ENCODE measurements around the gene SLFN11.
"Not testable (repeated sequence)": the region's sequence is repeated elsewhere in the genome, so short reads cannot be mapped to it uniquely, and the experiment has no call there.

SLFN11 gene

DNA sequence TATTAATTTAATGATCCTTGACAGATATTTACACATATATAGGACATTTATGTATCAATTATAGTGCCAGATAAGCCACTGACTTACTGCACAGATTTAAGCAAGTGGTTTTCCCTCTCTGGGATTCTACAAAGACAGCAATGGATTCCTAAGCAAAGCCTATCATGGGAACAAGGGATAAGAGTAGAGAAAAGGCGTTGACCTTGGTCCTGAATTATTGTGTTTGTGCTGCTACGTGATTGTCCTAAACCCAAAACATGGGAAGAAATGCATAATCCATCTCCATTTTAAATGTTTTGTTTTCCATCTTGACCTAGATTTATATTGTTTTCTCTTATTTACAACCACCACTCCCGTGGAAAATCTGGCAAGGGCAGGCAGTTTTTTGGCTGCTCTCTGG lies 14.0 kb downstream of the SLFN11 start:
- DNase-seq (ENCODE audit: low read depth) = no peak

DNA sequence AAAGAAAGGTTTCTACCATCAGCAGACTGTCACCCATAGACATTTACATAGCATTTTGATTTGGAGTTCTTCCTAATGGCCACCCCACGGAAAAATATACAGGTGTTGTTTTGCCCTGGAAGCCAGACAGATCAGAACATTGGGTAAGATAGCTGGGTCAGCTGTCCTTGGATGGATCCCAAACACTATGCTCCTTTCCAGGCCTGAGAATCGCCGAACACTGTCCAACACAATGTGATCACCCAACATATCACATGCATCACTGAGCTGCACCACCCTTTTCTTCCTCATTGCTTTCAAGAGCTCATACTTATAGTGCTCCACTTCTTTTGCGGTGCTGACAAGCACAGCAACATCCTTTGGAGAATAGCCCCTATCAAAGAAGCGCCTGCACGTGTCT lies 21.1 kb downstream of the SLFN11 start:
- no peak for DNase-seq (ENCODE audit: low read depth)

DNA sequence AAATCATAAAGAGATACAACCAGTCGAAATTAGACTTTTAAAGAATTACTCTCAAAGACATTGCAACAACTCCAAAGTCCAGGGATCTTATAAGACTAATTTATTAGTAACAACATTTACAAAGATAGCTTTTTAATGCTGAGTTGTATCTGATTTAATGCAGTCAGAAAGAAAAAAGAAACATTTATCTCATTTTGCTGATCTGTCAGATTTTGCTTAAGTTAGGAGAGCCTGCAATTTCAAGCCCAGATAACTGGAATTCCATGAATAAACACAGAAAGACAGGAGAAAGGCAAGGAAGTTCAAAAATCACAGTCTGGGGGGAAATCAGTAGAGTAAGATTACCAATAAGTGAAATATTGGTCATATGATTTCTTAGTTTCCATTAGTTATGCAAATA lies 22.9 kb downstream of the SLFN11 start:
- no peak for DNase-seq (ENCODE audit: low read depth)

DNA sequence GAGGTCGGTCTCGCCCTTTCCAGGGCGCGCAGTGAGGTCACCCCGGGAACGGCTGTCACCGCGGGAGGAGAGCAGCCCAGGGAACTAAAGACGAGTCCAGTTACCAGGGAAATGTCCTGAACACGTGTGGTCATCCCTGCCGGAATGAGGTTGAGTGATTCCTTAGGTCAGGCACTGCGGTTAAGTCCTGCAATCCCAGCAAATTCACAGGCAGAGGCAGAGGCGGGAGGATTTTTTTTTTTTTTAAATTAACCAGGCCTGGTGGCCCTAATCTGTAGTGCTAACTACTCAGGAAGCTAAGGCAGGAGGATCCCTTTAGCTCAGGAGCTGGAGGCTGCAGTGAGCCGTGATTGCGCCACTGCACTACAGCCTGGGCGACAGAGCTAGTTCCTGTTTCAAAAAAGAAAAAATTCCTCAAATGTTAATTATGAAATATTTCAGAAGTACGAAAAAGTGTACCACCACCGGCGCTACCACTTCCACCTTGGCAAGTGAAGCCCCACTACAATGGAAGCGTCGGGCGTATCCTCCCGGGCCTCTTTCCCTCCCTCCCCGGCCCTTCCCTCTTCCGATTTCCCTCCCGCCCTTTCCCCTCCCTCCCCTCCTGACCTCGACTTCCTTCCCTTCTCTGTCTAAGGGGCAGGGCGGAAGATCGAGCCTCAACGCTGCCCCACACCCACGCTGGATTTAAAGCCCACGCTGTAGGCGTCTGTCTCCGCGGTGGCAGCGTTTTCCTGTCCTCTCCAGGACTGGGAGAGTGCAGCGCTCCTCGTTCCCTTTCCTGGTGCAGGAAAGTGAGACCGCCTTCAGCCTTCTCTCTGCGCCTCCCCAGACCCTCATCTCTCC lies 27.3 kb downstream of the SLFN11 start:
- no peak for DNase-seq (ENCODE audit: low read depth)

DNA sequence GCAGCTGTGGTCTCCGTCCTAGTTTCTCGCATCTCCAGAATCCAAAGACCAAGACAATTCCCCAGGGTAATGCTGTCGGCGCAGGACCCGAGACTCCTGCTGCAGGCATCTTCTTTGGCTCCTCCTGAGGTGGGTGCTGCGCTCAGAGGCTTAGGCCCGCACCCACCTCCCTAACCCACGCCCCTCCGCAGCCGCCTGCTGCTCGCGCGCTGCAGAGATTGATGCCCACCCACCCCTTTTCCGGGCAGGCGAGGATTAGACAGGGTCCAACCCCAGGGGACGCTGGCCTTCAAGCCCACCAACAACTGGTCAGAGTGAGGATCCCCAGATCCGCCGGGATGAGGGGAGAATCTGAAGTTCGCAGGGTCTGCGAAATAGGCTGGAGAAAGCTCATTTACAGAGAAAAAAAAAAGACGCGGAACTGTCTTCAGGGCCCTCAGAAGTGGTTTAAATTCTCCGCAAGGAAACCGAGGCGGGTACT lies 27.9 kb downstream of the SLFN11 start:
- DNase-seq (ENCODE audit: low read depth) = no peak

DNA sequence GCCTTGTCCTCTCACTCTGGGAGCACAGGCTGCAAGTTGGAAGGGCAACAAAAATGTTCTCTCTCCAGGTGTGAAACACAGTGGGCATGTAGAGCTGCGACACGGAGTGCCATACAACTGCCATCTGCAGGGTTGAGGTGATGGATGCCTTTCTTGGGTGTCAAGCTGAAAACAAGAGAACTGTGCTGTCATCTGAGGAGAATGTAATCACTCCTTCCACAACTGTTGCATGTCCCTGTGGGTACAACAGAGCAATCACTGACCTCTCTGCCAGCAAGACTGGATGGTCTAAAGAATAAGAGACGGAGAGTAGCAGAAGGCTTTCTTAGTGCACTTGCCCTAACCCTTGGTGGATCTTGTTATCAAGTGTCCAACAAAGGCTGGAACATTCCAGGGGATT lies 29.2 kb downstream of the SLFN11 start:
- DNase-seq (ENCODE audit: low read depth) = no peak

DNA sequence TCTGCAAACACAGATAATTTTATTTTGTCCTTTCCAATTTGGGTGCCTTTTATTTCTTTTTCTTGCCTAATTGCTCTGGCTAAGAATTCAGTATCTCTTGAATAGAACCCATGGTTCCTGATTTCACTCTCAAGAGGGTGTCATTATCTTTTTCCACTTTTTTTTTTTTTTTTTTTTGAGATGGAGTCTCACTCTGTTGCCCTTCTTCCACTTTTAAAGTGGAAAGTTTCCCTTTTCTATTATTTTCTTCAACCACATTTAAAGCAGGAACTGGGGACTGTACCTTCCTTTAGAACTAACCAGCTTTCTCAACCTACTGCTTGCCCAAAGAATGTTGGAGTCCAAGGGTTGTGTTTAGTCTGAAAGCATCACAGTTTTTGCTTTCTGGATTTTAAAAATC lies 31.1 kb downstream of the SLFN11 start:
- no peak for DNase-seq (ENCODE audit: low read depth)

DNA sequence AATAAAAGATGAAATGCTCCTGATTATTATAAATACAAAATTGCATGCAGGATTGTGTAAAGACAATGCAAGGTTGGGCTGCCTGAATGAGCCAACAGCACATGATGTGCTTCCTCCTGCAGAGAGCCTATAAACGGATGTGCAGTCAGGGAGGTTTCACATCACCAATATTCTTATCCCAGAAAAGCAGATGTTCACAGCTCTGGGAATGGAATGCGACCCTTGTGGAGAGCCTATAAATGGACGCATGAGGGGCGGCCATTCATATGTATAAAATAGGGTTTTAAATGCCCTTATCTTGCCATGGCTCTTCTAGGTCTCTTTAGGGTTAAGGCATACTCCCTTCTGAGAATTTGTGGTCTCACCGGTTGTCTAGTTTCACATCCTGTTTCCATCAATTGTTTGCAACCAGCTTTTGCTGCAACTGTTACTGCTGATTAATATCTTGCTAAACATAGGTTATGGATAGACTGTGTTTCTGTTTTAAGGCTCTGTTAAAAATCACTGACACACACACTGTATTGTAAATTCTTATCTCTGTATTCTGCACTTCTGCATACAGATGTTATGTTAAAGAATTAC lies 31.9 kb downstream of the SLFN11 start:
- no peak for DNase-seq (ENCODE audit: low read depth)

DNA sequence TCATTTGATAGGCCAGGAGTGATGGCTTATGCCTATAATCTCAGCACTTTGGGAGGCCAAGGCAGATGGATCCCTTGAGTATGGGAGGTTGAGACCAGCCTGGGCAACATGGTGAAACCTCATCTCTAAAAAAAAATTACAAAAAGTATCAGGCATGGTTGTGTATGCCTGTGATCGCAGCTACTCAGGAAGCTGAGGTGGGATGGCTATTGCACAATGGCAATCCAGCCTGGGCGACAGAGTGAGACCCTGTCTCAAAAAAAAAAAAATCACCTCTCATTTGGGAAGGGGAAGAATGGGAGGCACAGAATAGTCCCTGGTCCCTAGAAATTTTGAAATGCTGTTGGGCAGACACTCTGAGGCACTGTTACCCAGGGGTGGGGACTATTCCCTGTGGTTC lies 35.2 kb downstream of the SLFN11 start:
- no peak for DNase-seq (ENCODE audit: low read depth)

DNA sequence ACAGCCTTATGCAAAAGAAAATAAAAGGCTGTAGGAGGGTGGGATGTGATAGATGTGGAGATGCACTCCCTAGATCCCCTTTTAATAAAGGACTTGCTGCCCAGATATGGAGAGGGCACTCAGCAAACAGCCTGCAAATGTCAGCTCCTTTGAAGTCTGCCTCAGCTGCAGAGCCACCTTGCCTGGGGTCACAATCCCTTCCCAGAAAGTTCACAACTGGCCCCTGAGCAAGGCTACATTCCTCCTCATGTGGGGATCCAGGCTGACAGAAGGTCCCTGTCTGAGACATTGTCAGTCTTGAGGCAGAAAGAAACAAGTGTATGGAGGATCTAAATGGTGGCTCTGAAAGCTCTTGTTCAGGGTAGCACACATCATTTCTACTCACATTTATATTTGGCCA lies 36.1 kb downstream of the SLFN11 start:
- no peak for DNase-seq (ENCODE audit: low read depth)

DNA sequence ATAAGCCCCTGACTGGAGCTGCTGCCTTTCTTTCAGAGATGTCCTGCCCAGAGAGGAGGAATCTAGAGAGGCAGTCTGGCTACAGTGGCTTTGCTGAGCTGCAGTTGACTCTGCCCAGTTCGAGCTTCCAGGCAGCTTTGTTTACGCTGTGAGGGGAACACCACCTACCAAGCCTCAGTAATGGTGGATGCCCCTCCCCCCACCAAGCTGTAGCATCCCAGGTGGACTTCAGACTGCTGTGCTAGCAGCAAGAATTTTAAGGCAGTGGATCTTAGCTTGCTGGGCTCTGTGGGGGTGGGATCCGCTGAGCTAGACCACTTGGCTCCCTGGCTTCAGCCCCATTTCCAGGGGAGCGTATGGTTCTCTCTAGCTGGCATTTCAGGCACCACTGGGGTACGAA lies 39.8 kb downstream of the SLFN11 start:
- DNase-seq (ENCODE audit: low read depth) = not testable (repeated sequence)

DNA sequence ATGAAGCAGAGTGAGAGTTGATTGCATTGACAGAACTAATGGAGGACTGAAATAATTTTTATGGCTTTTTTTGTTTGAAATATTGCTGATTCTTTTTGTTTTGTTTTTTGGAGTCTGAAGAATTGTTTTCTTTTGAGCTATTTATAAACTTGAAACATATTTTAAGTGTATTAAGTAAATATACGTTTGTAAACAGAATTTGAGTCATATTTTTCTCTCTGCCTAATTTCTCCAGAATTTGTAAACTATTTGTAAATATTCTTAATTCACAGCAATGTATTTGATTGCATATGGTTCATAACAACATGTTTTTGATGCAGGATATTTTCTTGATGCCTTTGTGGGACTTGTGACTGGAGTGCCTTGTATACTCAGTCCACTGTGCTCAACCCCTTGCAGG lies 50.7 kb downstream of the SLFN11 start:
- no peak for DNase-seq (ENCODE audit: low read depth)

DNA sequence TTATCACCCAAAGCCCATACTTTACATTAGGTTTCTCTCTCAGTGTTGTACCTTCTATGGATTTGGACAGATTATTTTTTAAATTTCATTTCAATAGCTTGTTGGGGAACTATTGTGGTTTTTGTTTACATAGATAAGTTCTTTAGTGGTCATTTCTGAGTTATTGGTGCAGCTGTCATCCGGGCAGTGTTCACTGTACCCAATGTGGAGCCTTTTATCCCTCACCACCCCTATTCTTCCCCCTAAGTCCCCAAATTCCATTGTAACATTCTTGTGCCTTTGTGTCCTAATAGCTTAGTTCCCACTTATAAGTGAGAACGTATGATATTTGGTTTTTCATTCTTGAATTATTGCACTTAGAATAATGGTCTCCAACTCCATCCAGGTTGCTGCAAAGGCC lies 57.5 kb downstream of the SLFN11 start:
- no peak for DNase-seq (ENCODE audit: low read depth)

DNA sequence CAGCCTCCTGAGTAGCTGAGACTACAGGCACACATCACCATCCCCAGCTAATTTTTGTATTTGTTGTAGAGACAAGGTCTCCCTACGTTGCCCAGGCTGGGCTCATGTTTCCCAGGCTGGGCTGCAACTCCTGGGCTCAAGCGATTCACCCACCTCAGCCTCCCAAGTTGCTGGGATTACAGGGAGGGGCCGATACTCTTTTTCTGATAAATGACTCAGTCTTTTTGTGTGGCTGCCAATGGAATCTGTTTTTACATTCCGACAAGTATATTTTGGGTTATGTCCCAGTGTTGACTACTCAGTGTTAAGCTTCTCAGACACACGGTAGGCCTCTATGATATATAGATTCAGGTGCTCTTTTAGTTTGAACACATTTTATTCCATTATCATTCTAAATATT lies 58.1 kb downstream of the SLFN11 start:
- peak; percentile 48 for DNase-seq (ENCODE audit: low read depth)

DNA sequence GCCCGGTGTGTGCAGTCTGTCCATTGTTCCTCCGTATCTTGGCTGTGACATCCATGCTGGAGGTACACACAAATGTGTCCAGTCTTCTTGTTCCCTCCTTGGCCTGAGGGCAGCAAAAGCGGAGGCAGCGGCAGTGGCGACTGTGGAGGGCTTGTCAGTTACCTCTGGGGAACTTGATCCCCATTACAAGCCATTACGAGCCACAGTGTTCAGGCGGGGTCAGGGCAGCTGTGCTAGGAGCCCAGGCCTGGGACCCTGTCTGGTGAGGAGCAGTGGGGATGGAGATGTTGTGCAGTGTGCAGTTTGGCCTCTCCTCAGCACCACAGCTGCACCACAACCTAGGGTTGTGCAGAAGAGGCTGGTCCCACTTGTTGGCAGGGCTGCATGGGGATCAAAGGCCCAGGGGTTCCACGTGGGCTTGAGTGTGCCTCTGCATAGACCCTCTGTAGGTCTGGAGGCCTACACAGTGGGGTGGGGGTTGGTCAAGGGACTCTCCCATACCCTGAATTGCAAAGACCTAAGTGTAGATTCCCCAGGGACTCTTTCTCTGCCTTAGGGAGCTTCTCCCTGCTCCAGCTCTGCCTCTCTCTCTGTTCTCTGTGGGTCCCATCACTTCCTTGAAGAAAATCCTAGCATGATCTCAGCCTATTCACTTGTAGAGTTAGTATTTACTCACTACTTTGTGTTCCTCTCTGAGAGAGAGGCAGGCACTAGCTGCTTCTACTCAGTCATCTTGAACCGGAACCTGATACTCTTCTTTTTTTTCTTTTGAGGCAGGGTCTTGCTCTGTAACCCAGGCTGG lies 58.8 kb downstream of the SLFN11 start:
- no peak for DNase-seq (ENCODE audit: low read depth)

DNA sequence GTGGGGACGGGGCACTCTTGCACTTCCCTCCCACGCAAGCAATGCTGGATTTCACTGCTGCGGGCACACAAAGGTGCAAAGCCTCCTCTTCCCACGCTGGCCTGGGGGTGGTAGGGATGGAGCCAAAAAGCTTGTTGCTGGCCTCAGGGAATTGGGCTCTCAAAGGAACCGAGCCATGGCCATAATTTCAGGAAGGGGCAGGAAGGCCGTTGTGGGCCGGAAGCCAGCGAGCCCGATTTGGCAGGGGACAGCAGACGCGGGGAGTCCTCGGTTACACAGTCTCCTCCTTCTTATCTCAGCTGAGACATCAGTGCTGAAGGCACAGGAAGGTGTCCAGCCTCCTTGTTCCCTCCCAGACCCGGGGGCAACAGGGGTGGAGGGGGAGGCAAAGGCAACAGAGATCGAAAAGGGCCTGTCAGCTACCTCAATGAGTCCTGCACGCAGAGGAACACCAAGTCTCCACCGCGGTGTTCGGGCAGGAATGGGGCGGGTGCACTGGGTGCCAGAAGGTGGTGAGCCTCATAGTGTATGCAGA lies 59.5 kb downstream of the SLFN11 start:
- DNase-seq (ENCODE audit: low read depth) = no peak

DNA sequence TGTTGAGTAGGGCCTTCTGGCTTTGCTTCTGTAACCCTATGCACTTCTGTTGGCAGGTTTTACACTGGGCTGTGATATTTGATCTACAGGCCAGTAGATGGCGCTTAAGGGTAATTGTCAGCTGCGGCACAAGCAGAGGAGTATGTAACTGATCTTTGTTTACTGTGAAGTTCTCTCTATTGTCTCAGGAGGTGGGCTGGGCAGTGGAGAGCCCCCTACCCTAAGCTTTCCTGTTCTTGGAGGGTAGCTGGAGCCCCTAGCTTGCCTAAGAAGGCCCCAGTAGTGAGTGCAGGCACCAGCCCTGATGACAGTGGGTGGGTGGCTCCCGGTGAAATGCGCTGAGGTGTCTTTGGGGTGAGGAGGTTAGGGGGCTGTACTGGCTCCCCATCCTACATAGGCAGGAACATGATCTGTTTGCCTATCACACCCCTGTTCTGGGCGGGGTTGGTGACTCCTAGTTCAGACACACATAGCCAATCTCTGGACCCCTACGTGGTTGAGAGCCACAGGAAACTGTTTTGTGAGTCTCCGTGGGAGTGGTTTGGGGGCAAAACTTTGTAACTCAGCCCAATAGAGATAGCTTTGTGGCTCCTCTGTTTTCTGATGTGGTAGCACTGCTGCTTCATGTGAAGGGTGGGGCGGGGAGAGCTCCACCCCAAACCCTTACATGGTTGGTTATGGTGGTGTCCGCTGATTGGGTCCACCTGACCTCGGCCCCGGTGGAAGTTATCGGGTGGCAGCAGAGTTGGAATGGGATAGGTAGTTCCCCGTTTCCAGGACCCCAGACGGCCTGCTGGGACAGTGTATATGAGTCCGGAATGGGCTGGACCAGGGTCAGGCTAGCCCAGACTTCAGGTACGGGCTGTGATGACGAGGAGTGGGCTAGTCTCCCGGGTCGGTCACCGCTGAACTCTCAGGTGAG lies 60.4 kb downstream of the SLFN11 start:
- DNase-seq (ENCODE audit: low read depth) = peak; percentile 27

DNA sequence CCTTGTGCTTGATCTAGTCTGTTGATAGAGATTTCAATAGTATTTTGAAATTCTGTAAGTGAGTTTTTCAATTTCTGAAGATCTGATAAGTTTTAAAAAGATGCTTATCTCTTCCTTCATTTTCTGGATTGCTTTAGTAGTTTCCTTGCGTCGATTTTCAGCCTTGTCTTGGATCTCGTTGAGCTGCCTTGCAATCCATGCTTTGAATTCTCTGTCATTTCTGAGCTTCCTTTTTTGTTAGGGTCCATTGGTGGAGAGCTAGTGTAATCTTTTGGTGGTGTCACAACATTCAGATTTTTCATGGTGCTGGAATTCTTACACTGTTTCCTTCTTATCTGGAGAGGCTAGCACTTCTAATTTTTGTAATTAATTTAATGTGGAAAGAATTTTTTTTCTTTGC lies 61.1 kb downstream of the SLFN11 start:
- no peak for DNase-seq (ENCODE audit: low read depth)

DNA sequence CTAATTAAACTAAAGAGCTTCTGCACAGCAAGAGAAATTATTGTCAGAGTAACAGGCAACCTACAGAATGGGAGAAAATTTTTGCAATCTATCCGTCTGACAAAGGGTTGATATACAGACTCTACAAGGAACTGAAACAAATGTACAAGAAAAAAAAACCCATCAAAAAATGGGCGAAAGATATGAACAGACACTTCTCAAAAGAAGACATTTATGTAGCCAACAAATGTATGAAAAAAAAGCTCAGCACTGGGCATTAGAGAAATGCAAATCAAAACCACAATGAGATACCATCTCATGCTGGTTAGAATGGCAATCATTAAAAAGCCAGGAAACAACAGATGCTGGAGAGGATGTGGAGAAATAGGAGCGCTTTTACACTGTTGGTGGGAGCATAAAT lies 64.1 kb downstream of the SLFN11 start:
- DNase-seq (ENCODE audit: low read depth) = not testable (repeated sequence)
